Neuron (in vitro differentiated cells): Measurements from ENCODE around the gene HOXA13.

Experiments
- H2AFZ ChIP-seq: one replicate; pipeline ENCODE4 v1.6.1; 2013; ENCODE audit warnings: low read depth, mild to moderate bottlenecking, inconsistent platforms, low read length, moderate library complexity
- H3K27me3 ChIP-seq: one replicate; pipeline ENCODE4 v1.6.1; 2013; ENCODE audit warnings: low read length; ENCODE audit not compliant: insufficient read depth
- H3K36me3 ChIP-seq: one replicate; pipeline ENCODE4 v1.6.1; 2013; ENCODE audit warnings: low read length; ENCODE audit not compliant: insufficient read depth
- H3K4me1 ChIP-seq: one replicate; pipeline ENCODE4 v1.6.1; 2013; ENCODE audit warnings: low read length; ENCODE audit not compliant: insufficient read depth
- H3K4me3 ChIP-seq: 2 replicates; pipeline ENCODE4 v1.5.1; 2013; ENCODE audit warnings: mild to moderate bottlenecking, low read length, moderate library complexity
- H3K9me3 ChIP-seq: one replicate; pipeline ENCODE4 v1.6.1; 2013; ENCODE audit warnings: low read length

Gene HOXA13

DNA sequence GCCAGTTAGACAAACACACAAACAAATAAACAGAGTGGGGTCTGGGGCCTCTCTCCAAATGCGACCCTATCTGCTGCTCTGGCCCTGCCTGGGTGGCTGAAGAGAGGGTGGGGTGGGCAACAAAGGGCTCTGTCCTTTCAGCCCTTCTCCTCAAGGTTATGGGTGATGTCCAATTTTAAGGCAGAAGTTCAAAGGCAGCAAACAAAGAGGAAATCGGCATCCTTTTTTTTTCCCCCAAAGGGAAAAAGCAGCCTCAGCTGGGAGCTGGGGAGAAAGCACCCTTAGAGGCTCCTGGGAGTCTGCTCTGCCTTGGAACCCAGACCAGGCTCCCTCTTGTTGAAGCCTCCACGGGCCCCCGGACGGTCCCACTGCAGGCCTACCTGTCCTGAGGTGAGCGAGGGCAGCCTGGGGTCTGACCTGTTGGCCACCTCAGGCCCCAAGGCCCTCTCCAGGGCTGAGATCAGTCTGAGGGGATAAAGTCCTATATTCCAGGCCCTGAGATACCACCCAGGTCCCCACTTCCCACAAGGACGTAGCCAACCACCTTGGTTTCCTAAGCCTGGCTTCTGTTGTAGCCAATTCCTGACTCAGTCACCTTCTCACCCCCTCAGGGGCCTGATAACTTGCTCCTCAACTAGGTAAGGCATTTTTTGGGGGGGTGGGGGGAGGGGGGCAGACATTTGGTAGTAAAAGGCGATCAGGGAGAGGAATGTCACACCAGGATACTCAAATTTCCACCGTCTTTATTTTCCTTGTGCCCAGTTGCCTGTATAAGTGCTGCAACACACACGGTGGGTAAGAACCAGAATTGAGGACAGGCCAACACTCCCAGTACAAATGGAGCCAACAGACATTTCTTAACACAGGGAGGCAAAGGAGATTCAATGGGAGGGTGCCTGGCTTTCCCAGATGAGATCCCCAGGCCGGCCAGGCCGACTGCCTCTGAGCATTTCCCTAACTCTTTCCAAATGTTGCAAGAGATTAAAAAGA is 19.2 kb downstream of the HOXA13 start:
- Histone ChIP-seq H3K4me3 (no peak overlapping the region), H3K36me3 (no peaks in the 10 kb centered on the region), H3K9me3 (no peaks in the 10 kb centered on the region), H3K27me3 (peaks cover 96% of the 10 kb centered on the region), H3K4me1 (peaks cover 9% of the 10 kb centered on the region), H2AFZ (no peak overlapping the region)

- no peak overlapping the region for H3K4me3 ChIP-seq
- H2AFZ ChIP-seq = no peak overlapping the region
- peaks cover 9% of the 10 kb centered on the region for H3K4me1 ChIP-seq
- H3K27me3 ChIP-seq = peaks cover 96% of the 10 kb centered on the region
- H3K36me3 ChIP-seq = no peaks in the 10 kb centered on the region
- H3K9me3 ChIP-seq = peaks cover 3% of the 10 kb centered on the region
Observed at GRCh38 chr7:27179503-27180430, 20.1 kb downstream of the HOXA13 start.

DNA sequence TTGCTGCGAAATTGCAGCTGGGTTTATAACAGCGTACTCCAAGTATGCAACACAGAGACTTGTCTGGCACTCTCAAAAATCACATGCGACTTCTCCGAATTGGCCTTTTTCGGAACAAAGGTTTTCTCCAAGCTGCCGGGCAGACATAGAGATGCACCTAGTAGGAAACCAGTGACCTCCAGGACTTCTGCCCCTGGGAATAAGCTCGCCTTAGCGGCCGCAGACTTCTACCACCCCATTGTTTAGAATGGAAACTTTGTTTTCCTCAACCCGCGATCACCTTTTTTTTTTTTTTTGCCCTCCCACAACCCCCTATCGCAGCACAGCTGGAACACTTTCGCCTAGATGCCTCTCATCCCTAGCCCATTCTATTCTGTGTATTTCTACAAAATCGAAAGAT is 20.9 kb downstream of the HOXA13 start:
- Histone ChIP-seq H3K27me3 (peaks cover 98% of the 10 kb centered on the region), H3K9me3 (peaks cover 5% of the 10 kb centered on the region), H3K4me1 (peaks cover 6% of the 10 kb centered on the region), H3K36me3 (no peaks in the 10 kb centered on the region), H2AFZ (no peak overlapping the region), H3K4me3 (no peak overlapping the region)

DNA sequence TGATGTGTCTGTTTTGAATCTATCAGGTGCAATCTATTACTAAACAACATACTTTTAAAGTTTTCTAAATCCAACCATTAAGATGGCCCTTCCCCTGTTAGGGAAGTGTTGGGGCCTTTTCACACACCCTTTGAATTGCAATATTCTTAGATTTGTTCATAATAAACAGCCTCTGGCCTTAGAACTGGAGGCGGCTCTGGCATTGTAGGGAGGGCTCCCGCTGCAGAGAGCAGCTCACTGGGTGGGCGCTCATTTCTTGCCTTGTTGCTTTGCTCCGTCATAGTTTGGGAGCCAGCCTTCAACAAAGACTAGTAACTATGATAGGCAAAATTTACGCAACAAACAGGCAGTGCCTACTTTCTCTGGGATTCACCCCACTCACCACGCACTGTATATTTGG is 21.5 kb downstream of the HOXA13 start:
- Histone ChIP-seq H3K4me1 (peaks cover 6% of the 10 kb centered on the region), H3K4me3 (no peak overlapping the region), H3K27me3 (peaks cover 98% of the 10 kb centered on the region), H3K36me3 (no peaks in the 10 kb centered on the region), H3K9me3 (peaks cover 5% of the 10 kb centered on the region), H2AFZ (no peak overlapping the region)

GRCh38 chr7:27177795-27178320 is 22.0 kb downstream of the HOXA13 start:
- H3K27me3 ChIP-seq = peaks cover 98% of the 10 kb centered on the region
- no peak overlapping the region for H2AFZ ChIP-seq
- H3K4me3 ChIP-seq = no peak overlapping the region
- H3K4me1 ChIP-seq = peaks cover 6% of the 10 kb centered on the region
- H3K9me3 ChIP-seq = peaks cover 5% of the 10 kb centered on the region
- no peaks in the 10 kb centered on the region for H3K36me3 ChIP-seq

- H3K27me3 ChIP-seq = peaks cover 98% of the 10 kb centered on the region
- no peaks in the 10 kb centered on the region for H3K36me3 ChIP-seq
- no peak overlapping the region for H3K4me3 ChIP-seq
- H3K9me3 ChIP-seq = peaks cover 5% of the 10 kb centered on the region
- H3K4me1 ChIP-seq = peaks cover 6% of the 10 kb centered on the region
- no peak overlapping the region for H2AFZ ChIP-seq
Observed at GRCh38 chr7:27176962-27177794, 22.7 kb downstream of the HOXA13 start.

DNA sequence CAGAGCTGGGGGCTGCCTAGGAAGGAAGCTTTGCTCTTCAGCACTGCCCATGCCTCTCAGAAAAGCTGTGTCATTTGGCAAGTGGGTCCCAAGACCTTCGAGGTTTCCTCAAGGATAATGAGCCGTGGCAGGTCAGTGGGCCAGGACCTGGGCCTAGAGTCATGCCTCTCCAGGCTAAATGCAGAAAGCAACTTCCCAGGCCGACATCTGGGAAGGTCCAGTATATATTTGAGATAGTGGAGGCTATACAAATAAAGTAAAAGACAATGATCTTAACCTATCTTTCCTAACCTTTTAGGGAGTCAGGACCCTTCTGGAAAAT is 23.4 kb downstream of the HOXA13 start:
- H3K27me3 ChIP-seq = peaks cover 99% of the 10 kb centered on the region
- peaks cover 5% of the 10 kb centered on the region for H3K9me3 ChIP-seq
- no peak overlapping the region for H2AFZ ChIP-seq
- no peaks in the 10 kb centered on the region for H3K36me3 ChIP-seq
- H3K4me1 ChIP-seq = peaks cover 6% of the 10 kb centered on the region
- H3K4me3 ChIP-seq = no peak overlapping the region

- Histone ChIP-seq H3K4me3 (no peak overlapping the region), H3K27me3 (peaks cover 99% of the 10 kb centered on the region), H3K4me1 (peaks cover 6% of the 10 kb centered on the region)
Observed at GRCh38 chr7:27175626-27176523, 24.0 kb downstream of the HOXA13 start.

GRCh38 chr7:27174874-27175625 is 24.8 kb downstream of the HOXA13 start:
- H3K27me3 ChIP-seq = peaks cover 100% of the 10 kb centered on the region

More at GRCh38 chr7:27175626-27176523, 24.0 kb downstream of the HOXA13 start:
- Histone ChIP-seq H3K36me3 (no peaks in the 10 kb centered on the region), H3K9me3 (peaks cover 5% of the 10 kb centered on the region), H2AFZ (no peak overlapping the region)

DNA sequence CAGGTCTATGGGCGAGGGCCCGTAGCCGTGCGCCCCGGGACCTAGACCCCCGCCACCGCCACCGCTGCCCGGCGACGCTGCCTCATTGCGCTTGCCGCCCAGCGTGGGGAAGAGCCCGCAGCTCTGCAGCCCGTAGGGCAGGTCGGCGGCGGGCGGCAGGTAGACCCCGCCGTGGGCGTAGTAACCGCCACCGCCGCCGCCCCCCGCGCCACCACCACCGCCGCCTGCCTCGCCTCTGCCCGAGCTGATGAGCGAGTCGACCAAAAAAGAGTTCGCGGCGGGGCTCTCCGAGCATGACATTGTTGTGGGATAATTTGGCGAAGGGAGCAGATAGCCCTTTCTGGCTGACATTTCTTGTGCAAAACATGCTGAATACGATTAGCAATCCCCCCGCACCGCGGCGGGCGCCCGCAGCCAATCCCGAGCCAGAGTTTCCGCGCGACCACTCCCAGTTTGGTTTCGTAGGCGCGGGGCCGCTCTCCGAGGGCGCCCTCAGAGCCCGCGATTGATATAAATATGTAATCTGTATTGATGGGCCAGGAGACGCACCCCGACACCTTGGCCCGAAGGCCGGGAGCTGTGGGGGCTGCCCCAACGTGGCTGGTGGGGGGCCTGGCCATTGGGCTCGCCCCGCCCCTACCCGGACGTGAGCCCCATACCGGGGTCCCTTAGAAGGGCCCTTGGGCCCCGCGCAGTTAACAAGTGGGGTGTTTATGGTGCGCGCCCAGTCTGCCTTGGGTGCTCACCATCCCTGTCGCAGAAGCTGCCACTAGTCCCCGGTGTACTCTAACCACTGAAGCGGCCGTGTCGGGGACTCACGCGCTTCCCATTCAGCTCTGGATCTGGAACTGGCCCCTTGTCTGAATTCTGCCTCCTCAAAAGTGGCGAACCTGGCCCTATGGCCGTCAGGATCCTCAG is 25.7 kb downstream of the HOXA13 start, which contains the start of gene HOXA10:
TSS of gene HOXA10 (minus strand) at position 365 of the 918 bp plus-strand sequence. CDS start at position 351, 14 bp downstream.
- H3K9me3 ChIP-seq = peaks cover 5% of the 10 kb centered on the region
- H3K4me3 ChIP-seq = no peak within 1 kb of the TSS
- H3K36me3 ChIP-seq = no peaks in the 10 kb centered on the region
- H3K4me1 ChIP-seq = peaks cover 3% of the 10 kb centered on the region
- peak within 1 kb of the TSS; percentile 80 for H2AFZ ChIP-seq
- H3K27me3 ChIP-seq = peaks cover 99% of the 10 kb centered on the region

More at GRCh38 chr7:27174874-27175625, 24.8 kb downstream of the HOXA13 start:
- Histone ChIP-seq H2AFZ (no peak overlapping the region), H3K9me3 (peaks cover 5% of the 10 kb centered on the region), H3K4me3 (no peak overlapping the region), H3K4me1 (peaks cover 6% of the 10 kb centered on the region), H3K36me3 (no peaks in the 10 kb centered on the region)
